ENCODE data around the gene MOB3A. TPM values are rescaled to one million over a fixed set of nuclear protein-coding genes. Genes with fewer than 3 reads are reported as not detected.

MOB3A gene
- total and polyA plus RNA-seq, 2 experiments from 2014 or later, result 2.9 to 5.9 TPM

GRCh38 chr19:2097203-2097885 lies 1.2 kb upstream of the MOB3A start:
- H3K9me3 Mint-ChIP-seq, result no peaks in the 10 kb centered on the region
- DNase-seq (ENCODE audit: low spot score), result no peak
- ATAC-seq, result no peak
- peak overlapping the region; percentile 78 for H3K4me3 Mint-ChIP-seq
- peak overlapping the region; percentile 67 for H3K4me3 ChIP-seq
- H3K9me2 ChIP-seq (ENCODE audit: insufficient read depth), result no peaks in the 10 kb centered on the region
- H3K4me1 Mint-ChIP-seq, result peaks cover 4% of the 10 kb centered on the region; the same call in 1 of the 3 replicates
- peaks cover 20% of the 10 kb centered on the region for H3K36me3 Mint-ChIP-seq (ENCODE audit: low read depth)
- TF ChIP-seq ZNF114 (CRISPR knock-in tag; IDR thresholded peaks at IDR 0.05) (no peak), ZNF462 (CRISPR knock-in tag; IDR thresholded peaks at IDR 0.05) (no peak)
- no peaks in the 10 kb centered on the region; the same call in 1 of the 2 replicates for H3K4me1 ChIP-seq (ENCODE audit: insufficient read depth)
- H4K20me1 ChIP-seq (replicated peaks; ENCODE audit: insufficient read depth), result no peaks in the 10 kb centered on the region; the same call in none of the 2 replicates
- no peaks in the 10 kb centered on the region for H3K36me3 ChIP-seq (ENCODE audit: insufficient read depth)
- H2AFZ ChIP-seq, result peak overlapping the region; percentile 94; the same call in 1 of the 2 replicates
- peaks cover 9% of the 10 kb centered on the region for H3K27me3 Mint-ChIP-seq (ENCODE audit: insufficient read depth, low read depth, poor library complexity)
- 0 out of 2 replicates have a peak overlapping the region, but pooled peaks have one; percentile 66 for H3K27ac ChIP-seq (ENCODE audit: low read depth)
- H3K27ac Mint-ChIP-seq, result no peak overlapping the region
- H3F3A ChIP-seq (replicated peaks; ENCODE audit: low read depth), result peaks cover 16% of the 10 kb centered on the region; the same call in 1 of the 2 replicates
- H3K4me2 ChIP-seq, result peak overlapping the region; percentile 86
- H3K27me3 ChIP-seq (ENCODE audit: insufficient read depth), result no peaks in the 10 kb centered on the region
- no peaks in the 10 kb centered on the region for H3K79me2 ChIP-seq (replicated peaks; ENCODE audit: insufficient read depth)

DNA sequence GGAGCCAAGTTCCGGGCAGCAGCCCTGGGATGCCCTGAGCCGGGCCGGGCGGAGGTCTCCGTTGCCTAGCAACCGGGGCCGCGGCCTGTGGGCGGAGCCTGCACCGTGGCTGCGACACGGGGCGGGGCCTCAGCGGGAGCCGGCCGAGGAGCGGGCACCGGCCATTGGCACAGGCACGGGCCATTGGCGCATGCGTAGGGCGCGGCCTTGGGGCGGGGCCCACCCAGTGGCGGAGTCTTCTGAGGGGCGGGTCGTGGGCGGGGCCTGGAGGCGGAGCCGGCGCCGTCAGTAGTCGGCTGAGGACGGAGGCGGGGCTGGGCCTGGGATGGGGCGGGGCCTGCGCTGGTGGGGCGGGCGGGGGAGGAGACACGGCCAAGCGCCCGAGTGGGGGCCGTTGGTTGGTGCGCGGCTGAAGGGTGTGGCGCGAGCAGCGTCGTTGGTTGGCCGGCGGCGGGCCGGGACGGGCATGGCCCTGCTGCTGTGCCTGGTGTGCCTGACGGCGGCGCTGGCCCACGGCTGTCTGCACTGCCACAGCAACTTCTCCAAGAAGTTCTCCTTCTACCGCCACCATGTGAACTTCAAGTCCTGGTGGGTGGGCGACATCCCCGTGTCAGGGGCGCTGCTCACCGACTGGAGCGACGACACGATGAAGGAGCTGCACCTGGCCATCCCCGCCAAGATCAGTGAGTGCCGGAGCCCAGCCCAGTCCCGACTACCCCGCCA lies 515 bp upstream of the MOB3A start, which contains the start of gene IZUMO4:
Gene IZUMO4, plus strand, starts transcription at position 436 of the 723 bp plus-strand sequence. Its CDS starts 31 bp downstream, at position 467.
- Histone ChIP-seq H3K4me3 (peak within 1 kb of the TSS; percentile 75), H3K4me2 (peak within 1 kb of the TSS; percentile 86), H2AFZ (peak within 1 kb of the TSS; percentile 94), H3K36me3 (ENCODE audit: insufficient read depth) (no peaks in the 10 kb centered on the region), H3K4me1 (ENCODE audit: insufficient read depth) (no peaks in the 10 kb centered on the region; the same call in 1 of the 2 replicates), H3K79me2 (replicated peaks; ENCODE audit: insufficient read depth) (no peaks in the 10 kb centered on the region), H3K9me2 (ENCODE audit: insufficient read depth) (no peaks in the 10 kb centered on the region), H3K27me3 (ENCODE audit: insufficient read depth) (no peaks in the 10 kb centered on the region), H3F3A (replicated peaks; ENCODE audit: low read depth) (peaks cover 10% of the 10 kb centered on the region; the same call in 1 of the 2 replicates), H4K20me1 (replicated peaks; ENCODE audit: insufficient read depth) (no peaks in the 10 kb centered on the region; the same call in 1 of the 2 replicates), H3K27ac (ENCODE audit: low read depth) (0 out of 2 replicates have a peak within 1 kb of the TSS, but pooled peaks have one; percentile 66)
- Mint-ChIP-seq H3K27ac (0 out of 2 replicates have a peak within 1 kb of the TSS, but pooled peaks have one; percentile 40), H3K4me1 (peaks cover 4% of the 10 kb centered on the region; the same call in 1 of the 3 replicates), H3K4me3 (peak within 1 kb of the TSS; percentile 80), H3K27me3 (ENCODE audit: insufficient read depth, low read depth, poor library complexity) (peaks cover 9% of the 10 kb centered on the region), H3K9me3 (no peaks in the 10 kb centered on the region), H3K36me3 (ENCODE audit: low read depth) (peaks cover 13% of the 10 kb centered on the region)
- ATAC-seq, result peak; percentile 91
- peak; percentile 97 for DNase-seq (ENCODE audit: low spot score)
- peak; percentile 16; the same call in 1 of the 2 replicates for TF ChIP-seq CREB1 (CRISPR knock-in tag; IDR thresholded peaks at IDR 0.05; ENCODE audit: low read depth)
